ENCODE results near the gene GRIN2C.

GRIN2C gene

GRCh38 chr17:74863420-74864296 lies 4.0 kb upstream of the GRIN2C start:
- no peak for DNase-seq

DNA sequence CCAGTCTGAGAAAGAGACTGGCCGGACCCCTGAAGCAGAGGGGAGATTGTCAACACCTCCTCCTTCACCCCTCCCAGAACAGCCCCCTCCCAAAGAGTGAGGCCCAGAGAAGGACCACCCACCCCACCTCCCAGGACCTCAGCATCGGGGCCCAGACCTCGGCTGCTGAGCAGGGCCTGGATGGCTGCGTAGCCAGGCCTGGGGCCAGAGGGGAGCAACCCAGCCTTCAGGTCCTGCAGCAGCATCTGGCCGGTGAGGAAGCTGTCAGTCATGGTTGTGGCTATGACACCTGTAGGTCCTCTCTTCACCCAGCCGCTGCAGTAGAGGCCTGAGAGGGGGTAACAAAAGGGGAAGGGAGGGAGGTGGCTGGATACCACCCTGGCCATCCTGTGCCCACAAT lies 3.2 kb upstream of the GRIN2C start:
- DNase-seq, result no peak

GRCh38 chr17:74862108-74862901 lies 2.6 kb upstream of the GRIN2C start:
- peak; percentile 66 for DNase-seq

DNA sequence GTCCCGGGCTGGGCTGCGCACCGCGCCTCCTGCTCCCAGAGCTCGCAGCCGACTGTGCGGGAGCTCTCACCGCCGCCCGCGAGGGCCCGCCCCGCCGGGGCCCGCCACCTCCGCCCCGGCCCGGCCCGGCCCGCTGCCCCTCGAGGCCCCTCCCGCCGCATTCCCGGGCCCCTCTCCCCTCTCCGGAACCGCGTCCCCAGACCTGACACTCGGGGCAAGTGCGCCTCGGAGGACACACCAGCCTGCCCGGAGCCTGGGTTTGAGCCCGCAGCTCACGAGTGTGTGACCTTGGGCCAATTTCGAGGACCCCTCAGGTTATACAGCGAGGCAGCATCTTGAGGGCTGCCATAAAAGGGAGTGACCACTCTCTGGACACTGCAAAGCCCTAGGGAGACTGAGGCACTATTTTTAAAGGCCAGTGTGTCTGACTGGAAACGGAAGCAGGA lies 2.0 kb upstream of the GRIN2C start:
- DNase-seq, result no peak

DNA sequence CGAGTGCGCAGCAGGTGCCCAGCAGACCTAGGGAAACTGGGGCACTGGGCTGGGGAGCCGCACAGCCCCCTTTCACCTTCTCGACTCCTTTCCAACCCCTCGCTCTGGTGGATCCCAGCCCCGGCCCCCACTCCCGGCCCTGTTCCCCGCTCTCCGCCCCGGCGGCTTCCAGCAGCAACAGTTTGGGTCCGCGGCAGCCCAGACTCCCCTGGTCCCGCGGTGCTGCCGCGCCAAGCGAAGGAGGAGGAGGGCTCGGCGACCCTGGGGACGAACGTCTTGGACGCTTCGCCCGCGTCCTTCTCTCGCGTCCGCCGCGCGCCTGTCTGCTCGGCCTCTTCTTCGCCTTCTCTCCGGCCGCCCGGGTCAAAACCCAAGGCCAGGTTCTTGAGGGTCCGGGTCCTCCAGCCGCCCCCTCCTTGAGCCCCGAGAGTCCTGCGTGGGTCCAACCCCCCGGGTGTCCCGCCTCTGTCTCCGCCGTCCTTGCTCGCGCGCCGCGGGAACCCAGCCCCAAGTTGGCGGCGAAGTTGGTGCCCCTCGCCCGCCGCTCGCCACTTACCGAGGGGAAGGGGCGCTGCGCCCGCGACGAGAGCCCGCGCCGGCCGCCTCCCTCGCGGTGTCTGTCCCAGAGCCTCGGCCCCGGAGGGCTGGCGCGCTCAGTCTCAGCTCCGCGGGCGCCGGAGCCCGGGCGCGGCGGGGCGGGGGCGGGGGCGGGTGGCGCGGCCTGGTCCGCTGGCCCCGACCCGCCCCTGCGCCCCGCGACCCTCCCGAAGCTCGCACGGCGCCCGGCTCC lies 1.4 kb upstream of the GRIN2C start:
- DNase-seq, result no peak

- DNase-seq, result peak; percentile 36
Measured at GRCh38 chr17:74860229-74860871, 665 bp upstream of the GRIN2C start.

DNA sequence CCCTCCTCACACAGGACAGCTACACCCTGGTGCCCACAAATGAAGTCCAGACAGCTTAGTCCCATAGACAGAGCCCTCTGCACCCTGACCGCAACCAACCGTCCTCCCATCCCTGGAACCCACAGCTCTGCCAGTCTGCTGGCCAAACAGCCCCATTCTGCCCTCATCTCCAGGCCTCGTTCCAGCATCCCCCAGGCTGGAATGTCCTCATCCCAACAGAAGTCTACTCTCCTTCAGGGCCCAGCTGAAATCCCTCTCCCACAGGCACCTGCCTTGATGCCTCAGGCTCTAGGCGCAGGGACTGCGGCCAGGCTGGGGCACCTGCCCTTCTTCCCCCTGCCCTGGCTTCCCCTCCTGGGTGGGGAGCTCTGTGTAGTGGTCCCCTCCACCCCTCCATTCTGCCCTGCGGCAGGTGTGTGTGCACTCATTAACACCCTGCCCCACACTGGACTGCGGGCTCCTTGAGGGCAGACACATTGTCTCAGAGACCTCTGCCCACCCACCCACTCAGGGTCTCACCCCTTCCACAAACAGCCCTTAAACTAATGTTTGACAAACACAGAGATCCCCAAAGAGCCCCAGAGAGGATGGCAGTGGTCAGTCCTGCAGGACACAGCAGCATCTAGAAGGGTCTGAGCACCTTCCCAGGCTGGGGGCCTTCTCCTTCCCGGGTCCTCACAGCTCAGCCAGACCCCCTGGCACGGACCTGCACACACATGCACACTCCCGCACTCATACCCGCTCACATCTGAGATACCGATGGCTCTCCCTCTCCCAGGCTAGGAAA lies 820 bp downstream of the GRIN2C start:
- no peak for DNase-seq

GRCh38 chr17:74857191-74857590 lies 2.5 kb downstream of the GRIN2C start:
- no peak for DNase-seq

GRCh38 chr17:74856112-74856511 lies 3.6 kb downstream of the GRIN2C start:
- no peak for DNase-seq

- DNase-seq, result no peak
Measured at GRCh38 chr17:74855323-74855722, 4.4 kb downstream of the GRIN2C start.

DNA sequence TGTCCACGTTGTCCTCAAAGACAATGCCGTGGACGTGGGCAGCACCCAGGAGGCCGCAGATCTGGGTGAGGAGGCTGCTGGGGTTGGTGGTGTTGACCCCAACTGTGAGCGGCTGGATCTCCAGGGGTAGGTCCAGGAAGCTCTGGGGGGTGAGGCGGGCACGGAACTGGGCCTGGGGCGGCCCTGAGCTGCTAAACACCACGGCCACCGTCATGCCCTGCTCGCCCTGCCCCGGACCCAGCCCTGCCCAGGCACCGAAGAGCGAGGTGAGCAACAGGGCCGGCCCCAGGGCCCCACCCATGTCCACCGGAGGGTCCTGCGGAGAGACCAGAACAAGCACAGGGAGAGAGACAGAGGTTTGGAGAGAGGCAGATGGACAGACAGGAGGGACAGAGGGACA lies 4.9 kb downstream of the GRIN2C start:
- no peak for DNase-seq

GRCh38 chr17:74853669-74854068 lies 6.0 kb downstream of the GRIN2C start:
- no peak for DNase-seq

- no peak for DNase-seq
Measured at GRCh38 chr17:74853048-74853397, 6.7 kb downstream of the GRIN2C start.

- DNase-seq, result no peak
Measured at GRCh38 chr17:74852237-74853047, 7.2 kb downstream of the GRIN2C start.

DNA sequence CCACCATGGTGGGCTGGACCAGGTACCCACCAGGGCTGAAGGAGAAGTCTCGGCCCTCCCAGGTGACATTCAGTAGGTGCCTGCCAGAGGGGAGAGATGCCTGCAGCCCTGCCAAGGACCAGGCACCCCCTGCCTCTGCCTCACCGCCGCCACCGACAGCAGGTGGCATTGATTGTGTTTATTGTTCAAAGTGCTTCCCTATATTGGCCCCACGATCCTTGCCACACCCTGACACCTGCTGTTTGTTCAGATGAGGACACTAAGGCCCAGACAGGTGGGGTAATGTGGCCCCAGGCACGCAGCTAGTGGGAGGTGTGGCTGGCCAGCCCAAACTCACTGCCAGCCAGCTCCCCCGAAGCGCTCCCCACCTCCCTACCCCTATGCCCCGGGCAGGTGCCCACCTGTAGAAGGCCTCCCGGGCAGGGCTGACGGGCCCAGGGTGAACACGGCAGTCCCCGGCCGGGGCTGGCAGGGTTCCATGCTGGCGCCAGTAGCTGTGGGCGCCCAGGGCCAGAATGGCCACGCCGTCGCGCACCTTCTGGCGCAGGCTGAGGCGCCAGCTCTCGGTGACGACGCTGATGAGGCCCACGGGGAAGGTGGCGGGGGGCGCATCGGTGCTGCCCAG lies 8.0 kb downstream of the GRIN2C start:
- peak; percentile 51 for DNase-seq

DNA sequence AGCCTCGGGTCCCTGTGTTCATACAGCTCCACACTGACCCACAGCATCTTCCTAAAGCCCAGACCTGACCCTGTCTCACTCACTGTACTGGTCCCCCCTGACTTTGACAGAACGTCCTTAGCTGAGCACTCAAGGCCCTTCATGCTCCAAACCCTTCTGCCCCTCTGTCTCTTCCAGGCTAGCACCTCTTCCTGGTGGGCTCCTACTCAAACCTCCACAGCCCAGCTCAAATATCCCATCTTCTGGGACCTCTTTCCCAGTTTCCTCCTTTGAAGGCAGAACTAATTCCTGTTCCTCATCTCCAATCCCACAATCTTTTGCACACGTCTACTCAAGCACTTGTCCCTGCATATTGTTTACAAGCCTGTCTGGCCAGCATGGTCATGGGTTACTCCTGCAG lies 8.8 kb downstream of the GRIN2C start:
- DNase-seq, result no peak

GRCh38 chr17:74850310-74850709 lies 9.4 kb downstream of the GRIN2C start:
- DNase-seq, result no peak

GRCh38 chr17:74848656-74849399 lies 10.9 kb downstream of the GRIN2C start:
- no peak for DNase-seq

DNA sequence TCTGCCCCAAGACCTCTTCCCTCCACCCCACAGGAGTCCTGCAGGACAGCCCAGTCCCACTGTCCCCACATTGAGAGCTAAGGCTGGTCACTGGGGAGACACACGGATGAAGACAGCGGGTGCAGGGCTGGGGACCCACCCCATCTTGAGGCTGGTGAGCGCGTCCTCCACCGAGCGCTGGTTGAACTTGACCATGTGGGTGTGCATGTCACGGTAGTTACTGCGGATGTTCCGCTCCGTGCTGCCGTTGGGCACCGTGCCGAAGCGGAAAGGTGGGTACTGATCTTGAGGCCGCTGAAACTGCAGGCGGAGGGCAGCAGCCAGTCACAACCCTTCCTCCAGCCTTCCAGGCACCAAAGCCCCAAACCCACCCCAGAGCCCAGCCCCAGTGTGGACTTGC lies 13.1 kb downstream of the GRIN2C start:
- no peak for DNase-seq

- no peak for DNase-seq
Measured at GRCh38 chr17:74843352-74843627, 16.4 kb downstream of the GRIN2C start.
